H1 (cell line): ENCODE measurements around the gene CABP1. TPM values are rescaled to one million over a fixed set of nuclear protein-coding genes. Genes with fewer than 3 reads are reported as not detected.

Experiments used
- NRF1 ChIP-seq: IDR thresholded peaks from 2 replicates; pipeline ENCODE4 v1.6.1; 2011; ENCODE audit warnings: mild to moderate bottlenecking, low read depth, low read length, improper control_type of control experiment
- SRF ChIP-seq: IDR thresholded peaks from 2 replicates; pipeline ENCODE4 v1.6.1; 2011; ENCODE audit warnings: mild to moderate bottlenecking, low read depth, low read length, moderate library complexity
- polyA plus RNA-seq, 7 experiments: library from polyadenylated mRNA; depleted of rRNA in 3 of 7; stranded (reverse) in 5 of 7; unstranded in 2 of 7; fragments of >200 nt in 5 of 7; fragments of 200-250 nt in 2 of 7; gene quantifications; 1 replicate in 5 of 7; 2 replicates in 1 of 7; 4 replicates in 1 of 7; pipeline versions ENCODE4 v1.2.1 to v1.2.3, GENCODE V29; 2011 to 2013; ENCODE audit warnings: missing spikeins in 2 of 7, mixed read lengths in 2 of 7
- total RNA-seq: library from RNA; stranded (reverse); fragmentation: NEBNext Ultra II Directional; extraction: Animal tissue kit (Norgen Biotek cat#: 25700); gene quantifications from 2 replicates; pipeline ENCODE4 v1.2.1, GENCODE V29; 2021
- TF ChIP-seq, protein P1 (sequence below): IDR thresholded peaks from 2 replicates; pipeline ENCODE4 v1.6.1; 2012; ENCODE audit warnings: low read length, inconsistent platforms

Gene CABP1
- total and polyA plus RNA-seq, 2 of the 8 experiments (the other 6 are each of a cell fraction or from before 2014, with no cell fraction given): 3.9 to 7.4 TPM

GRCh38 chr12:120688527-120689071, 48.2 kb downstream of the CABP1 start (continued):
- TF ChIP-seq NRF1: no peak
- TF ChIP-seq, protein P1, sequence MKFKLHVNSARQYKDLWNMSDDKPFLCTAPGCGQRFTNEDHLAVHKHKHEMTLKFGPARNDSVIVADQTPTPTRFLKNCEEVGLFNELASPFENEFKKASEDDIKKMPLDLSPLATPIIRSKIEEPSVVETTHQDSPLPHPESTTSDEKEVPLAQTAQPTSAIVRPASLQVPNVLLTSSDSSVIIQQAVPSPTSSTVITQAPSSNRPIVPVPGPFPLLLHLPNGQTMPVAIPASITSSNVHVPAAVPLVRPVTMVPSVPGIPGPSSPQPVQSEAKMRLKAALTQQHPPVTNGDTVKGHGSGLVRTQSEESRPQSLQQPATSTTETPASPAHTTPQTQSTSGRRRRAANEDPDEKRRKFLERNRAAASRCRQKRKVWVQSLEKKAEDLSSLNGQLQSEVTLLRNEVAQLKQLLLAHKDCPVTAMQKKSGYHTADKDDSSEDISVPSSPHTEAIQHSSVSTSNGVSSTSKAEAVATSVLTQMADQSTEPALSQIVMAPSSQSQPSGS: no peak
- TF ChIP-seq SRF: no peak
